ENCODE data around the gene ARID1B. TPM values are rescaled to one million over a fixed set of nuclear protein-coding genes. Genes with fewer than 3 reads are reported as not detected.

The ARID1B gene
- total and polyA plus RNA-seq, 4 donors = 7.0 to 49.0 (median 24.2) TPM

GRCh38 chr6:157137501-157137900 is 360.3 kb downstream of the ARID1B start:
- no peak overlapping the region for H3K9ac ChIP-seq (ENCODE audit: low read depth in 1 of 2, low read length in 2 of 2)
- H3K4me3 ChIP-seq (ENCODE audit: low read depth in 1 of 3, low read length in 3 of 3) = no peak overlapping the region
- H3K9me3 ChIP-seq (ENCODE audit: control insufficient read depth in 4 of 4, low read length in 3 of 4) = no peaks in the 10 kb centered on the region
- H3K27ac ChIP-seq (ENCODE audit: low read depth in 1 of 2, low read length in 2 of 2) = no peak overlapping the region
- DNase-seq (ENCODE audit: low spot score) = no peak
- peaks cover 4 to 25% (median 17%) of the 10 kb centered on the region in 4 donors for H3K36me3 ChIP-seq (ENCODE audit: control insufficient read depth in 4 of 4, insufficient read depth in 3 of 4, low read depth in 1 of 4, low read length in 3 of 4)
- WGBS = 81% methylated on average over 2 of the region's 2 CpGs
- no peak for TF ChIP-seq GABPA (IDR thresholded peaks at IDR 0.05 in 1 of 2, conservative IDR thresholded peaks at IDR 0.05 in 1 of 2)
- TF ChIP-seq TAF1 (conservative IDR thresholded peaks at IDR 0.05) = no peak
- no peak for TF ChIP-seq NR2F2 (IDR thresholded peaks at IDR 0.05)
- TF ChIP-seq ZBTB33 (IDR thresholded peaks at IDR 0.05) = no peak
- H3K4me1 ChIP-seq (ENCODE audit: control insufficient read depth in 4 of 4, insufficient read depth in 4 of 4, low read length in 3 of 4) = peaks cover 0 to 6% (median 2%) of the 10 kb centered on the region in 4 donors
- no peaks in the 10 kb centered on the region for H3K27me3 ChIP-seq (ENCODE audit: control insufficient read depth in 4 of 4, insufficient read depth in 4 of 4, low read length in 3 of 4)

- Histone ChIP-seq H3K9ac (ENCODE audit: low read depth in 1 of 2, low read length in 2 of 2) (no peak overlapping the region), H3K36me3 (ENCODE audit: control insufficient read depth in 4 of 4, insufficient read depth in 3 of 4, low read depth in 1 of 4, low read length in 3 of 4) (peaks cover 0 to 19% (median 9%) of the 10 kb centered on the region in 4 donors), H3K27ac (ENCODE audit: low read depth in 1 of 2, low read length in 2 of 2) (no peak overlapping the region), H3K4me3 (ENCODE audit: low read depth in 1 of 3, low read length in 3 of 3) (no peak overlapping the region), H3K9me3 (ENCODE audit: control insufficient read depth in 4 of 4, low read length in 3 of 4) (no peaks in the 10 kb centered on the region), H3K27me3 (ENCODE audit: control insufficient read depth in 4 of 4, insufficient read depth in 4 of 4, low read length in 3 of 4) (no peaks in the 10 kb centered on the region), H3K4me1 (ENCODE audit: control insufficient read depth in 4 of 4, insufficient read depth in 4 of 4, low read length in 3 of 4) (peaks cover 0 to 6% (median 2%) of the 10 kb centered on the region in 4 donors)
- no peak for DNase-seq (ENCODE audit: low spot score)
- 94% methylated on average over 15 of the region's 15 CpGs for WGBS
- TF ChIP-seq NR2F2 (IDR thresholded peaks at IDR 0.05) (no peak), GABPA (IDR thresholded peaks at IDR 0.05 in 1 of 2, conservative IDR thresholded peaks at IDR 0.05 in 1 of 2) (no peak), EGR1 (IDR thresholded peaks at IDR 0.05; ENCODE audit: low read depth in 2 of 2) (no peak), FOXA1 (IDR thresholded peaks at IDR 0.05) (no peak), TAF1 (conservative IDR thresholded peaks at IDR 0.05) (no peak), YY1 (IDR thresholded peaks at IDR 0.05) (no peak), HNF4A (conservative IDR thresholded peaks at IDR 0.05) (no peak), SP1 (IDR thresholded peaks at IDR 0.05) (no peak), RXRA (IDR thresholded peaks at IDR 0.05) (no peak), ZBTB33 (IDR thresholded peaks at IDR 0.05) (no peak), JUND (IDR thresholded peaks at IDR 0.05) (no peak), HNF4G (IDR thresholded peaks at IDR 0.05) (no peak)
- TF ChIP-seq, protein P1, sequence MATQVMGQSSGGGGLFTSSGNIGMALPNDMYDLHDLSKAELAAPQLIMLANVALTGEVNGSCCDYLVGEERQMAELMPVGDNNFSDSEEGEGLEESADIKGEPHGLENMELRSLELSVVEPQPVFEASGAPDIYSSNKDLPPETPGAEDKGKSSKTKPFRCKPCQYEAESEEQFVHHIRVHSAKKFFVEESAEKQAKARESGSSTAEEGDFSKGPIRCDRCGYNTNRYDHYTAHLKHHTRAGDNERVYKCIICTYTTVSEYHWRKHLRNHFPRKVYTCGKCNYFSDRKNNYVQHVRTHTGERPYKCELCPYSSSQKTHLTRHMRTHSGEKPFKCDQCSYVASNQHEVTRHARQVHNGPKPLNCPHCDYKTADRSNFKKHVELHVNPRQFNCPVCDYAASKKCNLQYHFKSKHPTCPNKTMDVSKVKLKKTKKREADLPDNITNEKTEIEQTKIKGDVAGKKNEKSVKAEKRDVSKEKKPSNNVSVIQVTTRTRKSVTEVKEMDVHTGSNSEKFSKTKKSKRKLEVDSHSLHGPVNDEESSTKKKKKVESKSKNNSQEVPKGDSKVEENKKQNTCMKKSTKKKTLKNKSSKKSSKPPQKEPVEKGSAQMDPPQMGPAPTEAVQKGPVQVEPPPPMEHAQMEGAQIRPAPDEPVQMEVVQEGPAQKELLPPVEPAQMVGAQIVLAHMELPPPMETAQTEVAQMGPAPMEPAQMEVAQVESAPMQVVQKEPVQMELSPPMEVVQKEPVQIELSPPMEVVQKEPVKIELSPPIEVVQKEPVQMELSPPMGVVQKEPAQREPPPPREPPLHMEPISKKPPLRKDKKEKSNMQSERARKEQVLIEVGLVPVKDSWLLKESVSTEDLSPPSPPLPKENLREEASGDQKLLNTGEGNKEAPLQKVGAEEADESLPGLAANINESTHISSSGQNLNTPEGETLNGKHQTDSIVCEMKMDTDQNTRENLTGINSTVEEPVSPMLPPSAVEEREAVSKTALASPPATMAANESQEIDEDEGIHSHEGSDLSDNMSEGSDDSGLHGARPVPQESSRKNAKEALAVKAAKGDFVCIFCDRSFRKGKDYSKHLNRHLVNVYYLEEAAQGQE (IDR thresholded peaks at IDR 0.05) = no peak
- TF ChIP-seq, protein P2, sequence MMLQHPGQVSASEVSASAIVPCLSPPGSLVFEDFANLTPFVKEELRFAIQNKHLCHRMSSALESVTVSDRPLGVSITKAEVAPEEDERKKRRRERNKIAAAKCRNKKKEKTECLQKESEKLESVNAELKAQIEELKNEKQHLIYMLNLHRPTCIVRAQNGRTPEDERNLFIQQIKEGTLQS (IDR thresholded peaks at IDR 0.05) = no peak
Observed at GRCh38 chr6:157139054-157139708, 362.0 kb downstream of the ARID1B start.

Measured in liver (tissue), 9 donors.